SH-SY5Y (cell line): Measurements from ENCODE around the gene SPON1.

ENCODE experiments used
- GATA2 ChIP-seq: IDR thresholded peaks from 2 replicates; pipeline ENCODE4 v1.6.1; 2011; ENCODE audit warnings: mild to moderate bottlenecking, low read depth, low read length
- GATA3 ChIP-seq: IDR thresholded peaks from 2 replicates; pipeline ENCODE4 v1.6.1; 2011; ENCODE audit warnings: low read depth, mild to moderate bottlenecking, low read length, moderate library complexity

Gene SPON1

DNA sequence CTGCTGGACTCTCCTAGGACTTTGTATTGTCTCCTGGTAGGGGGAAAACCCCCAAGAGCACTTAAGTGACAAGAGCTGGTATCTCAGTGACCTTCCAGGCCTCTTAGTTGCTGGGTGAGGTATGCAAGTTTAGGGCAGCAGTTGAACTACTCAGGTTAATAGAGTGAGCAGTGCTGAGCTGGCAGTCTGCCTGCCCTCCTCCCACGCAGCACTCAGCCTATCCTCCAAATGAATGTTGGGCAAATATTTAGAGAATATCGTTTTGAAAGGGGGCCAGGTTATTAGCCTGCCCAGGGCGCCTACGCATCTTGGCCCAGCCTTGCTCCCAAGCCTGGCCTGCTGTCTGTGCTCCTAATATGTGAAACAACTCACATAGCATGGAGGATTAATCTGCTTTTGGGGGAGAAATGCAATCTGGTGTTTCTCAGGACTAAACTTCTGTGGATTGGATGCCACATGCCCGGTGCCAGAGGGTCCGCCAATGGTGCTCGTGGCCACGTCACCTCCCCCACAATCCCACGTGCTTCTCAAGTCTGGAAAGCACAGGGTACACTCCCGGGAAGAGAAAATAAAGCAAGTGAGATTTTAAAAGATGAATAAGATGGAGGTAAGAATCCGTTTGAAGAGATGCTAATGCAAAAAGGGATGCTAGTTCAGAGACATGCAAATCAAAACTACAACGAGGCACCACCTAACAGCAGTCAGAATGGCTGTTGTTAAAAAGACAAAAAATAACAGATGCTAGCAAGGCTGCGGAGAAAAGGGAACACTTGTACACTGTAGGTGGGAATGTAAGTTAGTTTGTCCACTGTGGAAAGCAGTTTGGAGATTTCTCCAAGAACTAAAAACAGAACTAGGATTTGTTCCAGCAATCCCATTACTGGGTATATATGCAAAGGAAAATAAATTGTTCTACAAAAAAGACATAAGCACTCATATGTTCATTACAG lies 67.7 kb downstream of the SPON1 start:
- TF ChIP-seq GATA3 (no peak), GATA2 (no peak)

- TF ChIP-seq GATA3 (no peak), GATA2 (no peak)
Measured at GRCh38 chr11:14036469-14036868, 73.9 kb downstream of the SPON1 start.

- TF ChIP-seq GATA2 = no peak
- TF ChIP-seq GATA3 = no peak
Measured at GRCh38 chr11:14041040-14041439, 78.5 kb downstream of the SPON1 start.

DNA sequence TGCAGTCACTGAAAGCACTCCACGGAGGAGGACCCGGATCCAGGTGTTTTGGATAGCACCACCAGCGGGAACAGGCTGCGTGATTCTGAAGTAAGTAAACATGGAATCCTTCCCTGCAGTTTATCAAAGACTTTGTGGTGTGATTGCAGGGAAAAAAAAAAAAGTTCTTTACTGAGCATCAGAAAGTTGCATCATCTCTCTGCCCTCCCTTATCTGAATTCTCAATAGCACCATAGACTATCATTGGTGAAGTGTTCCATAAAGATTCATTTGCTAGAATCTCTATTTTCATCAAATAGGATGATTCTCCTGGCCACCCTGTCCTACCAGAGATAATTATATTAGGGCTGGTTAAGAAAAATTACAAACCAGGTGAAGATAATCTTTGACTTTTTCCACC lies 79.0 kb downstream of the SPON1 start:
- TF ChIP-seq GATA2 (no peak), GATA3 (no peak)

DNA sequence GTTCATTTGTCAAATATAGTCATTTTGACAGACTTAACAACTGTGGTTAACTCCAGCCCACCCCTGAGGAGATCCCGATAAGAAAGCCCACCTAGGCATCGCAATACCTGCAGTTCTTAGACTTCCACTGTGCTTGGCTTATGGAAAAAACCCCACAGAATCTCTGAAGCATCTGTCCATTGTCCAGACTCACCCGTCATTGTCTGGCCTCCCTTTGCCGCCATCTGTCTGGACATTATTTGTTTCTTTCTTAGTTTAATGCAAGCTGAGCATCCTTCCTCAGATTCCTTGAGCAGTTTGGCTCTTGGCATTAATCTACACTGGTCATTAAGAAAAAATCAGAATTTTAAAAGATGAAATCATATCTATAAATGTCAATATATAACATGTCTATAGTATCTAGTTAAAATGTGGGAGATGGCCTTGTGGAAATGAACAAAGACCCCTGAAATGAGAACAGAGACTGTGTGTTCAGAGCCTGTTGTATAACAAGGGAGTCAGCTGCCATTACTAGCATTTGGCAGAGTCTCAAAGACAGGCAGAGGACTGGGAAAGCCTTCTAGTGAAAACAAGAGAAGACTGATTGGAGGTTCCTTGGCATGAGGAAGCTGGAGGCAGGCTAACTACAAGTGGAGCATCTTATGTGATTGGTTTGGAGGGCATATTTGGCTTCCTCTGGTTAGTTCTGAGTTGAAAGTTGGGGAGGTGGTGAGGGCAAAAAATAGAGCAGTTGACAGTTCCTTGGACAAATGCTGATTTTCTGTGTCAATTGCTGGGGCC lies 80.4 kb downstream of the SPON1 start:
- no peak for TF ChIP-seq GATA3
- no peak for TF ChIP-seq GATA2

GRCh38 chr11:14044916-14045315 lies 82.4 kb downstream of the SPON1 start:
- TF ChIP-seq GATA2 (no peak), GATA3 (no peak)

DNA sequence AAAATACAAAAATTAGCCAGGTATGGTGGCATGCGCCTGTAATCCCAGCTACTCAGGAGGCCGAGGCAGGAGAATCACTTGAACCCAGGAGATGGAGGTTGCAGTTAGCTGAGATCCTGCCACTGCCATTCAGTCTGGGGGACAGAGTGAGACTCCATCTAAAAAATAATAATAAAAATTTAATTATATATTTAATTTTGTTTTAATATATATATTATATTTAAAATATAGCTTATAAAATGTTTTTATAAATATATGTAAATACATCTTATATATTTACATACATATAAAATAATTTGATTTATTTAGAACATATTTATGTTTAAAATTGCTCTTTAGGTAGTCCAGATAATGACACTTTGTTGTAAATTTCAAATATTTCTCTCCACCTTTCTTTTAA lies 82.9 kb downstream of the SPON1 start:
- TF ChIP-seq GATA3 = no peak
- TF ChIP-seq GATA2 = no peak

DNA sequence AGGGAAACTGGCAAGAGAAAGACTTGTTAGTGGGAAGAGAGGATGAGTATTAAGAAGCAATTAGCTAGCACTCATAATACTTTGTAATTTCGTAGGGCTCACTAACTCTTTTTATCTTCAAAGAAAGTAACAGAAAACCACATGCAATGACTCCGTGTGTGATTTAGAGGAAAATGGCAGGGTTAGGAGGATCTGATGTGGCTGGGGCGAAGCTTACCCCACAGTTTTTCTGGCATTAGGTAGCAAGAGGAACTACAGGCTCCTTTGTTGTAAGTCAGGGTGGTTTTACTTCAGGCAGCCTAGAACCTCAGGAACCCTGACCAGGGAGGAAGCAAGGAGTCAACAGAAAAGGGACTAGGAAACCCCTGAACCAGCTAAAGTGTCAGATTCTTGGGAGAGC lies 89.7 kb downstream of the SPON1 start:
- no peak for TF ChIP-seq GATA3

GRCh38 chr11:14054116-14055107 lies 91.9 kb downstream of the SPON1 start:
- TF ChIP-seq GATA3 (no peak), GATA2 (no peak)

DNA sequence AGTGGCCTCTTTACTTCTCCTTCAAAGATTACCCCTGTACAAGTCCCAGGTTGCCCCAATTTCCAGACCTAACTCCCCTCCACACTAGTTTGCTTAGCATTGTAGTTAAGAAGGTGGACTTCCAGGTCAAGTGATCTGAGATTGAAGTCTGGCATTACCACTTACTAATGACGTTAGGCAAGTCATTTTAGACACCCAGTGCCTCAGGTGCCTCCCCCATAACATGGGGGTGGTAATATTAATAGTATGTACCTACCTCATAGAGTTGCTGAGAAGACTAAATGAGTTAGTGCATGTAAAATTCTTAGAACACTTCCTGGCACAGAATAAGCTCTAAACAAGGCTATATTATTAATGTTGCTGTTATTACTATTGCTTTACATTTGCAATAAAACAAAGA lies 93.4 kb downstream of the SPON1 start:
- no peak for TF ChIP-seq GATA3
- no peak for TF ChIP-seq GATA2

- TF ChIP-seq GATA2 (no peak), GATA3 (no peak)
Measured at GRCh38 chr11:14058061-14058460, 95.5 kb downstream of the SPON1 start.

GRCh38 chr11:14059491-14059890 lies 97.0 kb downstream of the SPON1 start:
- TF ChIP-seq GATA3 = no peak
- no peak for TF ChIP-seq GATA2

- TF ChIP-seq GATA2 = no peak
- TF ChIP-seq GATA3 = no peak
Measured at GRCh38 chr11:14061721-14062120, 99.2 kb downstream of the SPON1 start.

- TF ChIP-seq GATA3 (no peak), GATA2 (no peak)
Measured at GRCh38 chr11:14065141-14065540, 102.6 kb downstream of the SPON1 start.

- TF ChIP-seq GATA2 (no peak), GATA3 (no peak)
Measured at GRCh38 chr11:14065681-14066080, 103.2 kb downstream of the SPON1 start.
